SK-N-SH (cell line): ENCODE results near the gene SPATA13. TPM values are rescaled to one million over a fixed set of nuclear protein-coding genes. Genes with fewer than 3 reads are reported as not detected.
"Not testable (repeated sequence)": the region's sequence is repeated elsewhere in the genome, so short reads cannot be mapped to it uniquely, and the experiment has no call there.

ENCODE experiments used
- CTCF ChIA-PET: fragments of 300-600, 350-600 bp; formaldehyde crosslinking; extraction: SDS; loops from one replicate; lab custom pipeline; 2021; lab: Yijun Ruan, JAX
- POLR2A ChIA-PET: fragments of 350-600 bp; sonication (Branson Sonifier 250); formaldehyde crosslinking; extraction: SDS; loops from one replicate; lab custom pipeline; 2020; ENCODE audit warnings: antibody characterized with exemption, inconsistent platforms; lab: Yijun Ruan, JAX
- DNase-seq: peaks from one replicate; pipeline ENCODE4 v3.0.0; 2012
- H2AFZ ChIP-seq: fragments of 200-600 bp; sonication (generic); 2 replicates; pipeline ENCODE4 v1.8.1; 2016; ENCODE audit warnings: antibody characterized with exemption, mild to moderate bottlenecking, low read depth
- H3F3A ChIP-seq: fragments of 200-600 bp; sonication (generic); replicated peaks from 2 replicates; pipeline ENCODE3; 2016; ENCODE audit warnings: antibody characterized with exemption, mild to moderate bottlenecking; ENCODE audit not compliant: insufficient read depth
- H3K27ac ChIP-seq, 2 experiments: fragments of 200-500 bp in 1 of 2; fragments of 200-600 bp in 1 of 2; sonication (Bioruptor generic) in 1 of 2; sonication (generic), shearing (Covaris generic) in 1 of 2; 2 replicates each; pipeline versions ENCODE4 v1.5.1 to v1.6.1; 2014 to 2016; ENCODE audit warnings: low read depth in 2 of 2, inconsistent platforms in 1 of 2, low read length in 1 of 2, mild to moderate bottlenecking in 1 of 2, mixed read lengths in 1 of 2
- H3K27me3 ChIP-seq: fragments of 200-600 bp; sonication (generic), shearing (Covaris generic); 2 replicates; pipeline ENCODE4 v1.6.1; 2016; ENCODE audit warnings: mixed run types; ENCODE audit not compliant: insufficient read depth
- H3K36me3 ChIP-seq, 2 experiments: fragments of 200-500 bp in 1 of 2; fragments of 200-600 bp in 1 of 2; sonication (Bioruptor generic) in 1 of 2; sonication (generic) in 1 of 2; replicated peaks in 1 of 2; 2 replicates each; pipeline versions ENCODE3 to v1.5.1; 2014 to 2016; ENCODE audit warnings: low read length in 1 of 2, mild to moderate bottlenecking in 1 of 2; ENCODE audit not compliant: insufficient read depth in 2 of 2, control insufficient read depth in 1 of 2
- H3K4me1 ChIP-seq, 2 experiments: fragments of 200-500 bp in 1 of 2; fragments of 200-600 bp in 1 of 2; sonication (Bioruptor generic) in 1 of 2; sonication (generic), shearing (Covaris generic) in 1 of 2; 2 replicates each; pipeline versions ENCODE4 v1.5.1 to v1.6.1; 2014 to 2016; ENCODE audit warnings: low read depth in 1 of 2, low read length in 1 of 2, mixed run types in 1 of 2; ENCODE audit not compliant: insufficient read depth in 2 of 2, control insufficient read depth in 1 of 2
- H3K4me2 ChIP-seq: fragments of 200-600 bp; sonication (generic), shearing (Covaris generic); 2 replicates; pipeline ENCODE4 v1.6.1; 2017; ENCODE audit warnings: mixed run types
- H3K4me3 ChIP-seq, 2 experiments: fragments of 200-500 bp in 1 of 2; fragments of 200-600 bp in 1 of 2; sonication (Bioruptor generic) in 1 of 2; sonication (generic), shearing (Covaris generic) in 1 of 2; 2 replicates each; pipeline versions ENCODE4 v1.5.1 to v1.8.1; 2014 to 2016; ENCODE audit warnings: low read depth in 2 of 2, inconsistent platforms in 1 of 2, low read length in 1 of 2, mild to moderate bottlenecking in 1 of 2, mixed read lengths in 1 of 2, moderate library complexity in 1 of 2
- H3K79me2 ChIP-seq: fragments of 200-600 bp; sonication (generic); 2 replicates; pipeline ENCODE4 v1.8.1; 2017; ENCODE audit warnings: mild to moderate bottlenecking; ENCODE audit not compliant: insufficient read depth
- H3K9ac ChIP-seq: fragments of 200-600 bp; sonication (generic); 2 replicates; pipeline ENCODE4 v1.6.1; 2017; ENCODE audit warnings: mixed run types
- H3K9me2 ChIP-seq: fragments of 200-600 bp; sonication (generic); 2 replicates; pipeline ENCODE4 v1.6.1; 2017; ENCODE audit warnings: mixed run types
- H3K9me3 ChIP-seq: fragments of 200-600 bp; sonication (generic); 2 replicates; pipeline ENCODE4 v1.6.1; 2017; ENCODE audit warnings: mixed run types, mild to moderate bottlenecking, moderate library complexity
- H4K20me1 ChIP-seq: fragments of 200-600 bp; sonication (generic); 2 replicates; pipeline ENCODE4 v1.6.1; 2017; ENCODE audit warnings: mild to moderate bottlenecking, mixed run types; ENCODE audit not compliant: insufficient read depth
- CHD2 ChIP-seq: fragments of 150-350 bp; IDR thresholded peaks from 2 replicates; pipeline ENCODE4 v1.6.1; 2018; ENCODE audit warnings: low read length; ENCODE audit not compliant: partially characterized antibody
- CTCF ChIP-seq: fragments of 200-600 bp; sonication (generic); IDR thresholded peaks from 2 replicates; pipeline ENCODE4 v1.6.1; 2017; ENCODE audit warnings: antibody characterized with exemption, mild to moderate bottlenecking, moderate library complexity
- ELF1 ChIP-seq: IDR thresholded peaks from 2 replicates; pipeline ENCODE4 v1.4.0; 2012
- EP300 ChIP-seq, 2 experiments: IDR thresholded peaks; 2 replicates each; pipeline versions ENCODE4 v1.4.0 to v1.6.1; 2012; ENCODE audit warnings: borderline replicate concordance in 1 of 2, low read depth in 1 of 2, low read length in 1 of 2
- EZH2phosphoT487 ChIP-seq: fragments of 200-600 bp; sonication (generic); IDR thresholded peaks from 2 replicates; pipeline ENCODE4 v1.6.1; 2017; ENCODE audit warnings: low read depth, mixed run types, mild to moderate bottlenecking, antibody characterized with exemption, moderate library complexity, borderline replicate concordance
- FOXM1 ChIP-seq: IDR thresholded peaks from 2 replicates; pipeline ENCODE4 v1.4.0; 2012; ENCODE audit warnings: low read depth, mild to moderate bottlenecking
- GABPA ChIP-seq: IDR thresholded peaks from 2 replicates; pipeline ENCODE4 v1.4.0; 2012; ENCODE audit warnings: low read depth, mild to moderate bottlenecking
- GATA2 ChIP-seq: sonication (generic); formaldehyde crosslinking; IDR thresholded peaks from 2 replicates; pipeline ENCODE4 v1.5.0; 2020; ENCODE audit warnings: mild to moderate bottlenecking, missing genetic modification reagents
- MAX ChIP-seq: IDR thresholded peaks from 2 replicates; pipeline ENCODE4 v1.4.0; 2012; ENCODE audit warnings: low read depth
- MEF2A ChIP-seq: IDR thresholded peaks from 2 replicates; pipeline ENCODE4 v1.4.0; 2012; ENCODE audit warnings: low read depth, borderline replicate concordance
- MXI1 ChIP-seq: IDR thresholded peaks from 2 replicates; pipeline ENCODE4 v1.6.1; 2012; ENCODE audit warnings: mild to moderate bottlenecking, low read depth, low read length, improper control_type of control experiment
- NFIC ChIP-seq: IDR thresholded peaks from 2 replicates; pipeline ENCODE4 v1.4.0; 2012; ENCODE audit warnings: borderline replicate concordance
- PBX3 ChIP-seq: IDR thresholded peaks from 2 replicates; pipeline ENCODE4; 2012
- RAD21 ChIP-seq: IDR thresholded peaks from 2 replicates; pipeline ENCODE4 v1.6.1; 2012; ENCODE audit warnings: mild to moderate bottlenecking, low read length
- REST ChIP-seq: IDR thresholded peaks from 2 replicates; pipeline ENCODE4 v1.6.1; 2012; ENCODE audit warnings: mild to moderate bottlenecking, low read depth, low read length, moderate library complexity
- RXRA ChIP-seq: IDR thresholded peaks from 2 replicates; pipeline ENCODE4 v1.4.0; 2012; ENCODE audit warnings: low read depth, mild to moderate bottlenecking, borderline replicate concordance
- SMC3 ChIP-seq: IDR thresholded peaks from 2 replicates; pipeline ENCODE4 v1.6.1; 2012; ENCODE audit warnings: low read depth, low read length, improper control_type of control experiment
- TAF1 ChIP-seq: IDR thresholded peaks from 2 replicates; pipeline ENCODE4 v1.6.1; 2012; ENCODE audit warnings: low read depth, mild to moderate bottlenecking, low read length, moderate library complexity, borderline replicate concordance
- YY1 ChIP-seq: IDR thresholded peaks from 2 replicates; pipeline ENCODE4 v1.4.0; 2012; ENCODE audit warnings: low read depth, mild to moderate bottlenecking
- ZBTB33 ChIP-seq: IDR thresholded peaks from 2 replicates; pipeline ENCODE4 v1.4.0; 2012; ENCODE audit warnings: low read depth, borderline replicate concordance
- WGBS: methylation state at CpG from one replicate; pipeline ENCODE4 v1.1.6; 2017; ENCODE audit warnings: low lambda C conversion rate; 5-methylcytosine and 5-hydroxymethylcytosine counted together
- polyA plus RNA-seq, 3 experiments: library from polyadenylated mRNA; depleted of rRNA; stranded (reverse); fragments of >200 nt; gene quantifications; 2 replicates each; pipeline ENCODE4 v1.2.3, GENCODE V29; 2012

The SPATA13 gene
- polyA plus RNA-seq, 1 of the 3 experiments (the other 2 are of a cell fraction) = 4.3 TPM

GRCh38 chr13:24119626-24120508 lies 40.7 kb upstream of the SPATA13 start:
- no peaks in the 10 kb centered on the region for H3F3A ChIP-seq
- H3K9ac ChIP-seq = no peak overlapping the region
- CTCF ChIA-PET = interaction anchor here (0.9 kb wide), 1 partner anchor 21 kb away, joined by 3 read pairs; no protein-coding TSS in a partner anchor
- H3K4me3 ChIP-seq = no peak overlapping the region
- no peaks in the 10 kb centered on the region; the same call in 1 of the 2 replicates for H3K79me2 ChIP-seq
- no peaks in the 10 kb centered on the region for H3K9me3 ChIP-seq
- H4K20me1 ChIP-seq = no peaks in the 10 kb centered on the region
- no peaks in the 10 kb centered on the region for H3K36me3 ChIP-seq
- no peak overlapping the region for H3K27ac ChIP-seq
- DNase-seq = no peak
- POLR2A ChIA-PET = no interaction called here
- H3K4me1 ChIP-seq = no peaks in the 10 kb centered on the region
- WGBS = 77% methylated on average over 11 of the region's 11 CpGs
- H3K4me2 ChIP-seq = no peak overlapping the region
- TF ChIP-seq GABPA (no peak), RAD21 (no peak), SMC3 (no peak), RXRA (no peak), GATA2 (CRISPR knock-in tag) (no peak), YY1 (no peak), MAX (no peak), ELF1 (no peak), ZBTB33 (no peak), PBX3 (no peak), EP300 (IDR thresholded peaks at IDR 0.05; ENCODE audit: borderline replicate concordance in 1 of 2, low read depth in 1 of 2, low read length in 1 of 2) (no peak), REST (no peak), MXI1 (no peak), CTCF (no peak), CHD2 (no peak), TAF1 (no peak), FOXM1 (no peak), EZH2phosphoT487 (no peak), NFIC (no peak), MEF2A (no peak)
- TF ChIP-seq, all 33 proteins: peak for 0
- H3K9me2 ChIP-seq = no peaks in the 10 kb centered on the region
- no peaks in the 10 kb centered on the region for H3K27me3 ChIP-seq
- H2AFZ ChIP-seq = no peak overlapping the region

- H3K9me2 ChIP-seq, H3K4me1 ChIP-seq, H3K4me2 ChIP-seq, POLR2A ChIA-PET, H3K9me3 ChIP-seq, H2AFZ ChIP-seq, H3F3A ChIP-seq, H3K79me2 ChIP-seq, DNase-seq, H3K36me3 ChIP-seq, CTCF ChIA-PET, H3K4me3 ChIP-seq, H4K20me1 ChIP-seq, H3K9ac ChIP-seq, H3K27ac ChIP-seq, H3K27me3 ChIP-seq: not testable (repeated sequence)
- WGBS = 68% methylated on average over 4 of the region's 4 CpGs
These were observed 38.5 kb upstream of the SPATA13 start for GRCh38 chr13:24122045-24122444.
